HG02623 (cell line): Measurements from ENCODE around the gene ITGB7.
A peak's percentile ranks its signal among the peaks of the same experiment; 100 is the strongest.

Source experiments
- ATAC-seq: cut with Tn5 transposase; IDR thresholded peaks from one replicate; pipeline ENCODE4 v1.9.1; 2021; ENCODE audit warnings: moderate library complexity; ENCODE audit not compliant: unreplicated experiment

Gene ITGB7

GRCh38 chr12:53207042-53207441, at the start of gene ITGB7:
Gene ITGB7, minus strand, starts transcription at chr12:53207251. Its CDS starts 6,808 bp downstream, at chr12:53200443.
- peak; percentile 39 for ATAC-seq

DNA sequence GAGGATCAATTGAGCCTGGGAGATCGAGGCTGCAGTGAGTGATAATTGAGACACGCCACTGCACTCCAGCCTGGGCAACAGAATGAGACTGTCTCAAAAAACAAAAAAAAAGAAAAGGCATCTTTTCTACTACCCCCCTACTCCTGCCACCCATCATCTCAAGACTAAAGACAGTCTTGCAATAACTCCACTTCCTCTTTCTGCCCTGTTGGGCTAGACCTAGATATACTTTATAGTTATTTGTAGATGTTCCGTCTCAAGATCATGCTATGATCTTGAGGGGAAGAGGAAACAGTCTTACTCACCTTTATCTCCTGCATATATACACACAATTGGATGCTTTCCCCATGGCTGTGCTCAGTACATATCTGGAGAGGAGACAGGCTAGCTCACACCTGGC, 48.9 kb upstream of the ITGB7 start:
- no peak for ATAC-seq

- ATAC-seq = no peak
These were observed 47.9 kb upstream of the ITGB7 start for GRCh38 chr12:53254816-53255545.

GRCh38 chr12:53253298-53253697, 46.2 kb upstream of the ITGB7 start:
- no peak for ATAC-seq

DNA sequence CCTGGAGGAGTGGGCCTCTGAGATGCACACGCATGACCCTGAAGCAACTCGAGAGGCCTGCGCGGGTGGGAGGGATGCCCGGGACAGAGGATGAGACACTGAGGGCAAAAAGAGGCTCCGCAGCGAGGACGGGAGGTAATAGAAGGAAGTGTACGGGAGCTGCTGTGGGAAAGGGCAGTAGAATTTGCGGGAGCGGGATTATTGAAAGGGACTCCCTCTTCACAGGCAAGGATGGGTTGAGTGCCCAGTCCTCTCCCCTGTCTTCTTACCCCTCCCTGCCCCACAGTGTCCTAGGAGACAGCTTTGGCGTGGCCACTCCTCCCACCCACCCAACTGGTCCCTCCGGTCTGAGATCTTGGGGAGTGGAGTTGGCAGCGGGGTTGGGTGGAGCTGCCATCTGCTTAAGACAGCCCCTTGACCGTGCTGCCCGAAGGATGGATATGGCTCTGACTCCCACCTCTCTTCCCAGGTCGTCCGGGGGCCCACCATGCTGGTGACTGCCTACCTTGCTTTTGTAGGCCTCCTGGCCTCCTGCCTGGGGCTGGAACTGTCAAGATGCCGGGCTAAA, 45.4 kb upstream of the ITGB7 start:
- ATAC-seq = no peak

DNA sequence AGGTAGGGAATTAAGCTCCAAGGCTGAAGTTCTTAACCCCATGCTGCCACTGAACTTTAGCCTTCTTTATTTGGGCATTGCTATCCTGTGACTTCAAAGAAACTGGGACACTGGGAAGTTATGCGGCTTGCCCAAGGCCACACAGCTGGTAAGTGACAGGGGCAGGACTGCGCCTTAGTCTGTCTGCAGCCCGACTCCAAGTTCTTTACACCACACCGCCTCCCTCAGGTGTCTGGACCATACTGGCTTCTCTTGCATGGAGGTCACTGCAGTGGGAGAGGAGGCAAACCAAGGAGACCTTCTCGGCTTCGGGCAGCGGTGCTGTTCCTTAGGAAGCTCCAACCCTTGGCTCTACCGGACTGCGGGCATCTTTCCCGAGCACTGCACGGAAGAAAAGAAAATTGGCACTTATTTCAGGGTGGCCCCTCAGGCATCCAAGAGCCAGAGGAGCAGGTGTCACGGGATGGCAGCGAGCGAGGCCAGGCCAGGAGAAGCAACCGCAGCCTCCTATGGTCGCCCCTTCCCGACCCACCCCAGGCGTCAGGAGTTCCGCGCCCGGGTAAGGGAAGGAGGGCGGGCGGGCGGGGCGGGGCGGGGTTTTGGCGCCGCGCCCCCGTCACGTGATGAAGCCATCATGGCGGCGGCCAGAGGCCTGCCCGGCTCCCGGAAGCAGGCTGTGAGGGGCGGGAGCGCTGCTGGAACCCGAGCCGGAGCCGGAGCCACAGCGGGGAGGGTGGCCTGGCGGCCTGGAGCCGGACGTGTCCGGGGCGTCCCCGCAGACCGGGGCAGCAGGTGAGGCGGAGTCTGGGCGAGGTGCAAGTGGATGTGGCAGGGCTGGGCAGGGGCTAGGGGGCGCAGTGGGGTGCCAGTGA, 44.7 kb upstream of the ITGB7 start:
- peak; percentile 68 for ATAC-seq

DNA sequence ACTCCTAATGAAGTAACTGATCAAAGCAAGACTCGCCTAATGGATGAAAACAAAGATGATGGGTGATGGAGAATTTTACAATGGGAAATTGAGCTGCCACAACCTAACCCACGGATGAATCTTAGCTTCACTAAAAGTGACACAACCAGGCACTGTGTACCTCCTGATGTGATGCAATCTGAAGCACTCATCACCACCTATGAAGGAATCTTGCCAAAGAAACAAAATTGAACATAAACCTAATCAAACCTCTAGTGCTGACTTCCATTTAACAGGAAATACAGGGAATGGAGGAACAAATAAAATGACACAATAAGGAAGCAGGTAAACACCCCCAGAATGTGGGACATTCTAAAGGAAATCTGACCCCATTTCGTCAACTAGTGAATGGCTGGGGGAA, 38.2 kb upstream of the ITGB7 start:
- ATAC-seq = no peak

DNA sequence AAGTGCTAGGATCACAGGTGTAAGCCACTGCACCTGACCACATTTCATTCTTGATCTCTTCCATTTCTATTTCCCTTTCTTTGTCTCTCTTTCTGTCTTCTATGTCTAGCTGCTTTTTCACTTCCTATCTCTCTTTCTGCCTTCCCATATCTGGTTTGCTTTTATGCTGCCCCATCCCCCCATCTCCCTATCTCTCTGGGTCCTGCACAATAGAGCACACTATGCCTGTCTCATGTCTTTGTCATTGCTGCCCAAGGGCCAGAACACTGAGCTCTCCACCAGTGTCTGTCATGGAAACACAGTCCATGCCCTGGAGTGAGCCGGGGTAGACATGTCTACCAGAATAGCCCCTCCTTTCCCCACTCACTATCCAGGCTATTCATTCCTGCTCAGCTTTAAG, 37.3 kb upstream of the ITGB7 start:
- ATAC-seq = no peak

DNA sequence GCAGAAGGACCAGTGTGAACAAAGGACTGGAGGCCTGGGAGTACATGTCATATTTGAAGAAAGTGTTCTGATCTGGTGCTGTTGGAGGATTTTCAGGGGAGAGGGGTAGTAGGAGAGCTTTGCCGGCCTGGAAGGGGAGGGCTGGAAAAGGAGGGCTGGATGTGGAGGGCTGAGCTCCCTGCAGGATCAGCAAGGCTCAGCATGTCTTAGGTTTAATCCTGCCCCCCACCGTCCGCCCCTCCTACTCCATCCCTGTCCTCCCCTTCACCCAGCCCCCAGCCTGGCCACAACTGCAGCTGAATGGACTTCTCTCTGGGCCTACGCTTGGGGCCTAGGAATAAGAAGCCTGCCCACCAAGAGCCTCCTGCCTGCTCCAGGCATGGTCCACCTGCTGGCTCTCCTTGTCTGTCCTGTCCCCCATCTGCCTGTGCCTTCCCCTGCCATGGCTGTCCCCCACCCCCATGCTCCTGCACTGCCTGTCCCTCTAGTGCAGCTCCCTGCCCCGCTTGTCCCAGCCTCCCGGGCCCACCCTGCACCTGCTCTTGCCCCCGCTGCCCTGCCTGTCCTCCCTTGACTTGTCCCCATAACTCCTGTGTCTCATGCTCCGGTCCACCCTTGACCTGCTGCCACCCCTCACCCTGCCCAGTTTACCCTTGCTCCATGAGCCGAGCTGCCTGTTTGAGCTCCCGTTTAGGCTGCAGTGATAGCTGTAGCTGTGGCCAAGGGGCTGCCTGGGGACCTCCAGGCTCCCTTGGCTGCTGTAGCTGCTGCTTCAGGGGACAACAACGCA, 34.8 kb upstream of the ITGB7 start:
- no peak for ATAC-seq

DNA sequence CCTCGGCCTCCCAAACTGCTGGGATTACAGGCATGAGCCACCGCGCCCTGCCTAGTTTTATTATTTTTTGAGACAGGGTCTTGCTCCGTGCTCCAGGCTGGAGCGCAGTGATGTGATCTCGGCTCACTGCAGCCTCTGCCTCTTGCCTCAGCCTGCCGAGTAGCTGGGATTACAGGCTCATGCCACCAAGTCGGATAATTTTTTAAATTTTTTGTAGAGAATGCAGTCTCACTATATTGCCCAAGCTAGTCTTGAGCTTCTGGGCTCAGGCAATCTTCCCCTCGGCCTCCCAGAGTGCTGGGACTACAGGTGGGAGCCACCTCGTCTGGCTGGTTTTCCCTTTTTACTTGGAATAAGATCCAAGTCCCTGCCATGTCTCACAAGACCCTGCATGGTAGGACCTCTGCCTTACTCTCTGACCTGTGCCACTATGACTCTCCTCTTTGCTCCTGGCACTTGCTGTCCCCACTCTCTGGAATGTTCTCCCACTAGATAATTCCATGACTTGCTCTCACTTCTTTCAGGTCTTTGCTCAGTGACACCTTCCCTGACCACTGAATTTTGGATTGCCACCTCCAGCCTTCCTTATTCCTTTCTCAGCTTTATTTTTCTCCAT, 32.7 kb upstream of the ITGB7 start:
- ATAC-seq = no peak

GRCh38 chr12:53236443-53237111, 29.5 kb upstream of the ITGB7 start:
- ATAC-seq = no peak

GRCh38 chr12:53235742-53236442, 28.8 kb upstream of the ITGB7 start:
- no peak for ATAC-seq

GRCh38 chr12:53235164-53235563, 28.1 kb upstream of the ITGB7 start:
- no peak for ATAC-seq

GRCh38 chr12:53234271-53234914, 27.3 kb upstream of the ITGB7 start:
- no peak for ATAC-seq

- ATAC-seq = no peak
These were observed 26.6 kb upstream of the ITGB7 start for GRCh38 chr12:53233671-53234121.

- ATAC-seq = no peak
These were observed 25.8 kb upstream of the ITGB7 start for GRCh38 chr12:53232646-53233461.

DNA sequence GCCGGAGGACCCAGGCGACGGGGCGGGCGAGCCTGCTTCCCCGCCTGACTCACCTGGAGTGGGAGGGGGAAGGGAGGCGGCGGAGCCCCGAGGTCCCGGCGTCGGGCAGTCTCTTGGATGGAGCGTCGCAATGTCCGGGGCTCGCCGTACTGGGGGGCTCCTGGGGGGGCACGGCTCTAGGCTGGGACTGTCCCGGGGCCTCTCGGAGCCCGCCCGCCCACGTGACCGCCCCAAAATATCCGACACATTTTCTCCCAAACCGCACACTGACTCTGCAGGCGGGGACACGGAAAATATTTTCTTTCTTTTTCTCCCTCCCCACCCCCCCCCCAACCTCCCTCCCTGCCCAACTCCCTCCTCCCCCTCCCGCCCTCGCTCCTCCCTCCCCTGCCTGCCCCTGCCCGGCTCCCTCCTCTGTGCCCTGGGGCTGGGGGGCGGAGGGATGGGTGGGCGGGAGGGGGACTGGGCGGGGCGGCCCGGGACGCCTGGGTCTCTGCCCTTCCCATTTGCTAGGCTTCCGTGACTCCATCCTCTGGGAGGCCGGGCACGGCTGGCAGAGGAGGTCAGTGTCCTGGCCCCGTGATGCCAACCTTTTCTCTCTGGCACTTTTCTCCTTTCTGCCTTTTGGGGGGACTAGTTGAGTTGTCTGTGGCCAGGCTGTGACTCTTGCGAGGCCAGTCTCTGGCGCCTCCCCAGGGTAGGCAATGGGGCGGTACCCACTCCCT, 25.0 kb upstream of the ITGB7 start, which contains the start of gene RARG:
TSS of gene RARG (minus strand) at position 289 of the 725 bp plus-strand sequence. CDS start 4,664 bp downstream, outside the sequence.
- no peak for ATAC-seq

GRCh38 chr12:53231671-53231920, 24.5 kb upstream of the ITGB7 start:
- no peak for ATAC-seq
